DOHH2 (cell line): ENCODE measurements around the gene ROBO2.

Source experiments
- H3F3A ChIP-seq: fragments of 200-600 bp; sonication (generic), shearing (Covaris generic); 2 replicates; pipeline ENCODE4 v1.6.0; 2016; ENCODE audit warnings: antibody characterized with exemption, mild to moderate bottlenecking; ENCODE audit not compliant: control insufficient read depth, insufficient read depth
- H3K27ac ChIP-seq: fragments of 200-600 bp; sonication (generic); 2 replicates; pipeline ENCODE4 v1.5.1; 2014; ENCODE audit warnings: low read depth, mild to moderate bottlenecking, low read length, moderate library complexity
- H3K27me3 ChIP-seq: fragments of 200-600 bp; sonication (generic); 2 replicates; pipeline ENCODE4 v1.6.1; 2014; ENCODE audit warnings: mild to moderate bottlenecking, low read length, mixed read lengths; ENCODE audit not compliant: control insufficient read depth
- H3K36me3 ChIP-seq: fragments of 200-600 bp; sonication (generic); 2 replicates; pipeline ENCODE4 v1.6.1; 2014; ENCODE audit warnings: mild to moderate bottlenecking, low read length, moderate library complexity, mixed read lengths; ENCODE audit not compliant: control insufficient read depth
- H3K4me1 ChIP-seq: fragments of 200-600 bp; sonication (generic); 2 replicates; pipeline ENCODE4 v1.6.1; 2014; ENCODE audit warnings: mild to moderate bottlenecking, low read length, mixed read lengths; ENCODE audit not compliant: control insufficient read depth
- H3K4me2 ChIP-seq: fragments of 200-600 bp; sonication (generic); 2 replicates; pipeline ENCODE4 v1.6.0; 2014; ENCODE audit warnings: mild to moderate bottlenecking, low read length, moderate library complexity
- H3K4me3 ChIP-seq: fragments of 200-600 bp; sonication (generic); 2 replicates; pipeline ENCODE4 v1.5.1; 2014; ENCODE audit warnings: mild to moderate bottlenecking, low read length, mixed read lengths
- H3K79me2 ChIP-seq: fragments of 200-600 bp; sonication (generic); 2 replicates; pipeline ENCODE4 v1.6.1; 2014; ENCODE audit warnings: mild to moderate bottlenecking, low read length, mixed read lengths; ENCODE audit not compliant: control insufficient read depth
- H3K9me2 ChIP-seq: fragments of 200-600 bp; sonication (generic); replicated peaks from 2 replicates; pipeline ENCODE4 v1.6.1; 2014; ENCODE audit warnings: mild to moderate bottlenecking, low read length, mixed read lengths; ENCODE audit not compliant: control insufficient read depth
- H3K9me3 ChIP-seq: fragments of 200-600 bp; sonication (generic); 2 replicates; pipeline ENCODE4 v1.6.1; 2014; ENCODE audit warnings: antibody characterized with exemption, low read length, mixed read lengths; ENCODE audit not compliant: control insufficient read depth, insufficient read depth
- H4K20me1 ChIP-seq: fragments of 200-600 bp; sonication (generic); 2 replicates; pipeline ENCODE4 v1.6.0; 2014; ENCODE audit warnings: low read depth, mild to moderate bottlenecking, antibody characterized with exemption, low read length, moderate library complexity; ENCODE audit not compliant: control insufficient read depth, insufficient read depth
- CTCF ChIP-seq: fragments of 200-600 bp; sonication (generic); IDR thresholded peaks from one replicate; pipeline ENCODE4 v1.5.1; 2014; ENCODE audit warnings: antibody characterized with exemption, mild to moderate bottlenecking, low read depth, low read length; ENCODE audit not compliant: poor library complexity, severe bottlenecking
- EZH2phosphoT487 ChIP-seq: fragments of 200-600 bp; sonication (generic); IDR thresholded peaks from 2 replicates; pipeline ENCODE4 v1.6.1; 2017; ENCODE audit warnings: borderline replicate concordance, mild to moderate bottlenecking, antibody characterized with exemption, low read length, moderate library complexity, mixed read lengths

The ROBO2 gene

GRCh38 chr3:77053795-77054194, 13.9 kb downstream of the ROBO2 start:
- H3K27me3 ChIP-seq, result no peaks in the 10 kb centered on the region
- no peaks in the 10 kb centered on the region for H3K36me3 ChIP-seq
- H3K9me3 ChIP-seq, result no peaks in the 10 kb centered on the region
- no peaks in the 10 kb centered on the region for H3K79me2 ChIP-seq
- H3K4me1 ChIP-seq, result no peaks in the 10 kb centered on the region
- no peaks in the 10 kb centered on the region for H3F3A ChIP-seq
- H4K20me1 ChIP-seq, result no peaks in the 10 kb centered on the region
- no peaks in the 10 kb centered on the region for H3K9me2 ChIP-seq
- no peak for TF ChIP-seq EZH2phosphoT487
- TF ChIP-seq CTCF, result no peak
- H3K4me2 ChIP-seq, result no peak overlapping the region
- H3K27ac ChIP-seq, result no peak overlapping the region
- no peak overlapping the region for H3K4me3 ChIP-seq

- no peaks in the 10 kb centered on the region for H3K79me2 ChIP-seq
- no peaks in the 10 kb centered on the region for H3K36me3 ChIP-seq
- no peak overlapping the region for H3K4me2 ChIP-seq
- H3K27ac ChIP-seq, result no peak overlapping the region
- H3F3A ChIP-seq, result no peaks in the 10 kb centered on the region
- no peaks in the 10 kb centered on the region for H4K20me1 ChIP-seq
- no peaks in the 10 kb centered on the region for H3K9me2 ChIP-seq
- TF ChIP-seq CTCF (no peak), EZH2phosphoT487 (no peak)
- no peaks in the 10 kb centered on the region for H3K9me3 ChIP-seq
- no peaks in the 10 kb centered on the region for H3K27me3 ChIP-seq
- no peaks in the 10 kb centered on the region for H3K4me1 ChIP-seq
- no peak overlapping the region for H3K4me3 ChIP-seq
Measured at GRCh38 chr3:77055841-77056341, 16.0 kb downstream of the ROBO2 start.

- Histone ChIP-seq H3K9me2 (no peaks in the 10 kb centered on the region), H4K20me1 (no peaks in the 10 kb centered on the region), H3F3A (no peaks in the 10 kb centered on the region), H3K36me3 (no peaks in the 10 kb centered on the region), H3K79me2 (no peaks in the 10 kb centered on the region), H3K4me2 (no peak overlapping the region), H3K9me3 (no peaks in the 10 kb centered on the region; the same call in 1 of the 2 replicates), H3K27ac (no peak overlapping the region), H3K4me3 (no peak overlapping the region), H3K4me1 (no peaks in the 10 kb centered on the region), H3K27me3 (no peaks in the 10 kb centered on the region)
- TF ChIP-seq CTCF, result no peak
- no peak for TF ChIP-seq EZH2phosphoT487
Measured at GRCh38 chr3:77059354-77059753, 19.5 kb downstream of the ROBO2 start.
